Thyroid gland (tissue), 4 donors: ENCODE measurements around the gene INO80E.

ENCODE experiments used
- CTCF ChIP-seq, 6 experiments: fragments of 200-600 bp in 3 of 6; fragments of 450-650 bp in 3 of 6; sonication (generic) in 3 of 6; IDR thresholded peaks; one replicate each; pipeline ENCODE4 v1.5.1; 2016 to 2019; ENCODE audit warnings: antibody characterized with exemption in 6 of 6, mild to moderate bottlenecking in 2 of 6, inconsistent platforms in 1 of 6, moderate library complexity in 1 of 6
- POLR2A ChIP-seq, 2 donors: fragments of 450-650 bp; IDR thresholded peaks; one replicate each; pipeline ENCODE4 v1.6.1; 2017; ENCODE audit warnings: antibody characterized with exemption in 2 of 2, mild to moderate bottlenecking in 2 of 2, moderate library complexity in 1 of 2

DNA sequence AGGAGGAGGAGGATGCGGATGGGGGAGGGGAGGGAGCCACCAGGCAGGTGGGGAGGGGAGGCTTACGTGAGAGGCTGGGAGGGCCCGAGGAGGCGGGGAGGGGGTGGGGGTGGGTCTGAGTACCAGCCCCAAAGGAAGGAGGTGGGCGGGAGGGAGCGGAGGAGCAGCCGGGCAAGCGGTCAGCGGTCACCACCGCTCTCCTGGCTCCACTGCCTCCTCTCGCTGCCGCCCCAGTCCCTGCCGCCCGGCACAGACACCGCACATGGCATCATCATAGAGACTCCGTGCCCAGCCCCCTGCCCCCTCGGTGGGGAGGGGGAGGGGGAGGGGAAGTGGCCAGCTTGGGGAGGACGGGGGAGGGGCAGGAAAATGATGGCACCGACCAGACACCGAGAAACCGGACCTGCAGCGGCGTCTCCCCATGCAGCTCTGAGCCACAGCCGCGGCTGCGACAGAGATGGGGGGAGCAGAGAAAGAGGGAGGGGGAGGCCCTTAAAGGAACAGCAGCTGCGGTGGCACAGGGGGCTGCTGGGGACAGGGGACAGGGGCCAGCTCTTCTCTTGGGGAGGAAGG, 34.9 kb downstream of the INO80E start, which contains the start of gene TLCD3B:
- no peak for TF ChIP-seq CTCF (IDR thresholded peaks at IDR 0.05)
- no peak for TF ChIP-seq POLR2A (IDR thresholded peaks at IDR 0.05)
